SK-N-SH (cell line): ENCODE results near the gene TRDN. TPM values are rescaled to one million over a fixed set of nuclear protein-coding genes. Genes with fewer than 3 reads are reported as not detected.

ENCODE experiments used
- CTCF ChIA-PET: fragments of 300-600, 350-600 bp; formaldehyde crosslinking; extraction: SDS; loops from one replicate; lab custom pipeline; 2021; lab: Yijun Ruan, JAX
- POLR2A ChIA-PET: fragments of 350-600 bp; sonication (Branson Sonifier 250); formaldehyde crosslinking; extraction: SDS; loops from one replicate; lab custom pipeline; 2020; ENCODE audit warnings: antibody characterized with exemption, inconsistent platforms; lab: Yijun Ruan, JAX
- DNase-seq: peaks from one replicate; pipeline ENCODE4 v3.0.0; 2012
- H2AFZ ChIP-seq: fragments of 200-600 bp; sonication (generic); 2 replicates; pipeline ENCODE4 v1.8.1; 2016; ENCODE audit warnings: antibody characterized with exemption, mild to moderate bottlenecking, low read depth
- H3F3A ChIP-seq: fragments of 200-600 bp; sonication (generic); replicated peaks from 2 replicates; pipeline ENCODE3; 2016; ENCODE audit warnings: antibody characterized with exemption, mild to moderate bottlenecking; ENCODE audit not compliant: insufficient read depth
- H3K27ac ChIP-seq, 2 experiments: fragments of 200-500 bp in 1 of 2; fragments of 200-600 bp in 1 of 2; sonication (Bioruptor generic) in 1 of 2; sonication (generic), shearing (Covaris generic) in 1 of 2; 2 replicates each; pipeline versions ENCODE4 v1.5.1 to v1.6.1; 2014 to 2016; ENCODE audit warnings: low read depth in 2 of 2, inconsistent platforms in 1 of 2, low read length in 1 of 2, mild to moderate bottlenecking in 1 of 2, mixed read lengths in 1 of 2
- H3K27me3 ChIP-seq: fragments of 200-600 bp; sonication (generic), shearing (Covaris generic); 2 replicates; pipeline ENCODE4 v1.6.1; 2016; ENCODE audit warnings: mixed run types; ENCODE audit not compliant: insufficient read depth
- H3K36me3 ChIP-seq, 2 experiments: fragments of 200-500 bp in 1 of 2; fragments of 200-600 bp in 1 of 2; sonication (Bioruptor generic) in 1 of 2; sonication (generic) in 1 of 2; replicated peaks in 1 of 2; 2 replicates each; pipeline versions ENCODE3 to v1.5.1; 2014 to 2016; ENCODE audit warnings: low read length in 1 of 2, mild to moderate bottlenecking in 1 of 2; ENCODE audit not compliant: insufficient read depth in 2 of 2, control insufficient read depth in 1 of 2
- H3K4me1 ChIP-seq, 2 experiments: fragments of 200-500 bp in 1 of 2; fragments of 200-600 bp in 1 of 2; sonication (Bioruptor generic) in 1 of 2; sonication (generic), shearing (Covaris generic) in 1 of 2; 2 replicates each; pipeline versions ENCODE4 v1.5.1 to v1.6.1; 2014 to 2016; ENCODE audit warnings: low read depth in 1 of 2, low read length in 1 of 2, mixed run types in 1 of 2; ENCODE audit not compliant: insufficient read depth in 2 of 2, control insufficient read depth in 1 of 2
- H3K4me2 ChIP-seq: fragments of 200-600 bp; sonication (generic), shearing (Covaris generic); 2 replicates; pipeline ENCODE4 v1.6.1; 2017; ENCODE audit warnings: mixed run types
- H3K4me3 ChIP-seq, 2 experiments: fragments of 200-500 bp in 1 of 2; fragments of 200-600 bp in 1 of 2; sonication (Bioruptor generic) in 1 of 2; sonication (generic), shearing (Covaris generic) in 1 of 2; 2 replicates each; pipeline versions ENCODE4 v1.5.1 to v1.8.1; 2014 to 2016; ENCODE audit warnings: low read depth in 2 of 2, inconsistent platforms in 1 of 2, low read length in 1 of 2, mild to moderate bottlenecking in 1 of 2, mixed read lengths in 1 of 2, moderate library complexity in 1 of 2
- H3K79me2 ChIP-seq: fragments of 200-600 bp; sonication (generic); 2 replicates; pipeline ENCODE4 v1.8.1; 2017; ENCODE audit warnings: mild to moderate bottlenecking; ENCODE audit not compliant: insufficient read depth
- H3K9ac ChIP-seq: fragments of 200-600 bp; sonication (generic); 2 replicates; pipeline ENCODE4 v1.6.1; 2017; ENCODE audit warnings: mixed run types
- H3K9me2 ChIP-seq: fragments of 200-600 bp; sonication (generic); 2 replicates; pipeline ENCODE4 v1.6.1; 2017; ENCODE audit warnings: mixed run types
- H3K9me3 ChIP-seq: fragments of 200-600 bp; sonication (generic); 2 replicates; pipeline ENCODE4 v1.6.1; 2017; ENCODE audit warnings: mixed run types, mild to moderate bottlenecking, moderate library complexity
- H4K20me1 ChIP-seq: fragments of 200-600 bp; sonication (generic); 2 replicates; pipeline ENCODE4 v1.6.1; 2017; ENCODE audit warnings: mild to moderate bottlenecking, mixed run types; ENCODE audit not compliant: insufficient read depth
- CHD2 ChIP-seq: fragments of 150-350 bp; IDR thresholded peaks from 2 replicates; pipeline ENCODE4 v1.6.1; 2018; ENCODE audit warnings: low read length; ENCODE audit not compliant: partially characterized antibody
- EP300 ChIP-seq, 2 experiments: IDR thresholded peaks; 2 replicates each; pipeline versions ENCODE4 v1.4.0 to v1.6.1; 2012; ENCODE audit warnings: borderline replicate concordance in 1 of 2, low read depth in 1 of 2, low read length in 1 of 2
- EZH2phosphoT487 ChIP-seq: fragments of 200-600 bp; sonication (generic); IDR thresholded peaks from 2 replicates; pipeline ENCODE4 v1.6.1; 2017; ENCODE audit warnings: low read depth, mixed run types, mild to moderate bottlenecking, antibody characterized with exemption, moderate library complexity, borderline replicate concordance
- FOXM1 ChIP-seq: IDR thresholded peaks from 2 replicates; pipeline ENCODE4 v1.4.0; 2012; ENCODE audit warnings: low read depth, mild to moderate bottlenecking
- GABPA ChIP-seq: IDR thresholded peaks from 2 replicates; pipeline ENCODE4 v1.4.0; 2012; ENCODE audit warnings: low read depth, mild to moderate bottlenecking
- MAX ChIP-seq: IDR thresholded peaks from 2 replicates; pipeline ENCODE4 v1.4.0; 2012; ENCODE audit warnings: low read depth
- POLR2AphosphoS5 ChIP-seq: IDR thresholded peaks from 2 replicates; pipeline ENCODE4 v1.6.1; 2012; ENCODE audit warnings: low read depth, low read length
- REST ChIP-seq: IDR thresholded peaks from 2 replicates; pipeline ENCODE4 v1.6.1; 2012; ENCODE audit warnings: mild to moderate bottlenecking, low read depth, low read length, moderate library complexity
- RFX5 ChIP-seq: IDR thresholded peaks from 2 replicates; pipeline ENCODE4 v1.6.1; 2012; ENCODE audit warnings: mild to moderate bottlenecking, improper control_type of control experiment, low read length
- SIN3A ChIP-seq: IDR thresholded peaks from 2 replicates; pipeline ENCODE4 v1.6.1; 2012; ENCODE audit warnings: low read depth, mild to moderate bottlenecking, low read length, moderate library complexity, borderline replicate concordance
- TAF1 ChIP-seq: IDR thresholded peaks from 2 replicates; pipeline ENCODE4 v1.6.1; 2012; ENCODE audit warnings: low read depth, mild to moderate bottlenecking, low read length, moderate library complexity, borderline replicate concordance
- TCF12 ChIP-seq: IDR thresholded peaks from 2 replicates; pipeline ENCODE4 v1.4.0; 2012
- TEAD4 ChIP-seq: IDR thresholded peaks from 2 replicates; pipeline ENCODE4 v1.4.0; 2012; ENCODE audit warnings: mild to moderate bottlenecking, borderline replicate concordance; ENCODE audit not compliant: insufficient read depth
- USF1 ChIP-seq: IDR thresholded peaks from 2 replicates; pipeline ENCODE4 v1.4.0; 2012; ENCODE audit warnings: low read depth, borderline replicate concordance
- YY1 ChIP-seq: IDR thresholded peaks from 2 replicates; pipeline ENCODE4 v1.4.0; 2012; ENCODE audit warnings: low read depth, mild to moderate bottlenecking
- WGBS: methylation state at CpG from one replicate; pipeline ENCODE4 v1.1.6; 2017; ENCODE audit warnings: low lambda C conversion rate; 5-methylcytosine and 5-hydroxymethylcytosine counted together
- polyA plus RNA-seq, 3 experiments: library from polyadenylated mRNA; depleted of rRNA; stranded (reverse); fragments of >200 nt; gene quantifications; 2 replicates each; pipeline ENCODE4 v1.2.3, GENCODE V29; 2012

The TRDN gene
- polyA plus RNA-seq, 1 of the 3 experiments (the other 2 are of a cell fraction) = not detected

GRCh38 chr6:123193298-123193697 lies 443.5 kb downstream of the TRDN start:
- H3K9me3 ChIP-seq = no peaks in the 10 kb centered on the region
- H3K36me3 ChIP-seq = no peaks in the 10 kb centered on the region
- no peaks in the 10 kb centered on the region for H3K79me2 ChIP-seq
- no peak overlapping the region for H2AFZ ChIP-seq
- POLR2A ChIA-PET = no interaction called here
- DNase-seq = no peak
- H3K4me2 ChIP-seq = no peak overlapping the region
- CTCF ChIA-PET = interaction anchor here (0.6 kb wide), 1 partner anchor 106 kb away, joined by 3 read pairs; no protein-coding TSS in a partner anchor
- H3K27ac ChIP-seq = no peak overlapping the region
- no peak overlapping the region for H3K9ac ChIP-seq
- TF ChIP-seq EZH2phosphoT487 (no peak), CHD2 (no peak), TAF1 (no peak), FOXM1 (no peak), YY1 (no peak), GABPA (no peak), POLR2AphosphoS5 (no peak), MAX (no peak)
- H4K20me1 ChIP-seq = no peaks in the 10 kb centered on the region
- H3K4me1 ChIP-seq = no peaks in the 10 kb centered on the region
- no peaks in the 10 kb centered on the region for H3K9me2 ChIP-seq
- no peaks in the 10 kb centered on the region for H3K27me3 ChIP-seq
- H3F3A ChIP-seq = no peaks in the 10 kb centered on the region
- H3K4me3 ChIP-seq = no peak overlapping the region

GRCh38 chr6:123189816-123190215 lies 446.9 kb downstream of the TRDN start:
- CTCF ChIA-PET = interaction anchor here (0.9 kb wide), 1 partner anchor 21 kb away, joined by 3 read pairs; no protein-coding TSS in a partner anchor
- no peaks in the 10 kb centered on the region for H3K4me1 ChIP-seq
- no peaks in the 10 kb centered on the region for H3K27me3 ChIP-seq
- 0% methylated on average over 1 of the region's 1 CpG for WGBS
- TF ChIP-seq TCF12 (no peak), CHD2 (no peak), RFX5 (no peak), EP300 (IDR thresholded peaks at IDR 0.05; ENCODE audit: borderline replicate concordance in 1 of 2, low read depth in 1 of 2, low read length in 1 of 2) (no peak), TEAD4 (no peak), USF1 (no peak), REST (no peak), GABPA (no peak), SIN3A (no peak), FOXM1 (no peak), POLR2AphosphoS5 (no peak)
- no peaks in the 10 kb centered on the region for H3K9me2 ChIP-seq
- H3K79me2 ChIP-seq = no peaks in the 10 kb centered on the region
- H3K9ac ChIP-seq = no peak overlapping the region
- H4K20me1 ChIP-seq = no peaks in the 10 kb centered on the region
- H3K27ac ChIP-seq = no peak overlapping the region
- H2AFZ ChIP-seq = no peak overlapping the region
- H3K36me3 ChIP-seq = no peaks in the 10 kb centered on the region
- POLR2A ChIA-PET = no interaction called here
- no peak for DNase-seq
- H3F3A ChIP-seq = no peaks in the 10 kb centered on the region
- no peak overlapping the region for H3K4me2 ChIP-seq
- H3K9me3 ChIP-seq = no peaks in the 10 kb centered on the region
- H3K4me3 ChIP-seq = no peak overlapping the region
